ENCODE results near the gene SPATA45.

The SPATA45 gene

DNA sequence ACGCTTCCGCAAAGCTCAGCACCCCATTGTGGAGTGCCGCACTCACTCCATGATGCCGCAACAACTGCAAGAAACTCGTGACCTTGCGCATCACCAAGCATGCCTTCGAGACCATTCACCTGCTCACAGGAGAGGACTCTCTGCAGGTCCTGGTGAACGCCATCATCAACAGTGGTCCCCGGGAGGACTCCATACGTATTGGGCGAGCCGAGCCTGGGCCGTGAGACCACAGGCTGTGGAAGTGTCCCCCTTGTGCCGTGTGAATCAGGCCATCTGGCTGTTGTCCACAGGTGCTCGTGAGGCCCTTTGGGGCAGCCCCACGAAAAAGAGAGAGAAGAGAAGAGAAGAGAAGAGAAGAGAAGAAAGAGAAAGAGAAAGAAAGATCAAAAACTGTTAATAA is 23.2 kb downstream of the SPATA45 start:
- H3K36me3 ChIP-seq (ENCODE audit: insufficient read depth, low read length): no peaks in the 10 kb centered on the region
- H3K4me3 ChIP-seq (ENCODE audit: low read length): no peak overlapping the region
- peaks cover 3% of the 10 kb centered on the region for H3K9me3 ChIP-seq (ENCODE audit: low read length)
- H2AFZ ChIP-seq (ENCODE audit: low read depth, low read length): no peak overlapping the region
- no peaks in the 10 kb centered on the region for H3K4me1 ChIP-seq (ENCODE audit: insufficient read depth, low read length)
- no peaks in the 10 kb centered on the region for H3K27me3 ChIP-seq (ENCODE audit: insufficient read depth, low read length)

DNA sequence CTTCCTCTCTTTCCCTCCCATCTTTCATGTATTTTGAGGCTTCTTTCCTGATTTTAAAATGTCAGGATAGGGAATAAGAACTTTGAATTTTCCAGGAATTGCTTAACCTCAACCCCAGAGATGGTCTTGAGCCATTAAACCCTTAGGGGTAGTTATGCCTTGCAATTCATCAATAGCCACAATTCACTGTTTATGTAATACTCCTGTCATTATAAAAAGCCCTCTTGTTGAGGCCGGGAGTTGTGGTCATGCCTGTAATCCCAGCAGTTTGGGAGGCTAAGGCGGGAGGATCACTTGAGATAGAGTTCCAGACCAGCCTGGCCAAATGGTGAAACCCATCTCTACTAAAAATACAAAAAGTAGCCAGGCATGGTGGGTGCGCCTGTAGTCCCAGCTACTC is 24.5 kb downstream of the SPATA45 start:
- H3K4me1 ChIP-seq (ENCODE audit: insufficient read depth, low read length): no peaks in the 10 kb centered on the region
- no peak overlapping the region for H2AFZ ChIP-seq (ENCODE audit: low read depth, low read length)
- H3K9me3 ChIP-seq (ENCODE audit: low read length): peaks cover 3% of the 10 kb centered on the region
- no peaks in the 10 kb centered on the region for H3K36me3 ChIP-seq (ENCODE audit: insufficient read depth, low read length)
- no peaks in the 10 kb centered on the region for H3K27me3 ChIP-seq (ENCODE audit: insufficient read depth, low read length)
- H3K4me3 ChIP-seq (ENCODE audit: low read length): no peak overlapping the region

DNA sequence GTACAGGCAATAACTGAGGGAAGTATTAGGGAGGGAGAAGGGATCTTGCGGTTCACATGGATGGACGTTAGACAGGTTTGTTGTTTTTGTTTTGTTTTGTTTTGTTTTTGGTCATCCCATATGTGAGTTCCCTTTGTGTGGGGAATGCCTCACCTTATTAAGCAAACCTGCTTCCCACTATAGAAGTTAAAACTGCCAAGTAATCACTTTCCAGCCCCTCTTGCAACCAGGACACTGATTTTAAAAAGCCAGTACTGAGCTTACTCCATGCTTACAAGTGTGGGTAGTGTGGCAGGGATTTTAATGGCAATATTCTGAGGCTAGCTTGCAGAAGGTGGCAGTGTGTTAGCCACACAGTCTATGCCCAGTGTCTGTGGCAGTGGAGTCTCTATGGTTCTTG is 26.5 kb downstream of the SPATA45 start:
- Histone ChIP-seq H3K4me3 (ENCODE audit: low read length) (no peak overlapping the region), H3K4me1 (ENCODE audit: insufficient read depth, low read length) (peaks cover 6% of the 10 kb centered on the region), H3K27me3 (ENCODE audit: insufficient read depth, low read length) (no peaks in the 10 kb centered on the region), H3K9me3 (ENCODE audit: low read length) (peaks cover under 1% of the 10 kb centered on the region), H3K36me3 (ENCODE audit: insufficient read depth, low read length) (no peaks in the 10 kb centered on the region), H2AFZ (ENCODE audit: low read depth, low read length) (no peak overlapping the region)

DNA sequence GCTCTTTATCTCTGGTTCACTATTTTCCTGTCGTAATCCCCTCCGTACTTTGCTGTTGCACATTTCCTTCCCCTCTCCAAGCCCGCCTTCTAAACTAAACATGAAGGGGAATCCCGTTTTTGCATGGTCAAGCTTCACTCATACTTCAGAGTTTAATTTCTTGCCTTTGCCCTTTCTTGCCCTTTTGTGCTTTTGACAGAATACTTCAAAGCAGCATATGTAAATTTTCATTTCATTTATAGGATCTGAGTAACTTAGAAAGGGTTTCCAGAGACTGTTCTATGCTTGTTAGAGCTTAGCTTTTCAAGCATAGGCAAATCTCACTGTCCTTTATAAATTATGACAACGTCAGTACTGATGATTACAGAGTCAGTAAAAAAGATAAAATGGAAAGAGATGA is 27.7 kb downstream of the SPATA45 start:
- no peaks in the 10 kb centered on the region for H3K27me3 ChIP-seq (ENCODE audit: insufficient read depth, low read length)
- H3K4me1 ChIP-seq (ENCODE audit: insufficient read depth, low read length): peaks cover 6% of the 10 kb centered on the region
- no peak overlapping the region for H3K4me3 ChIP-seq (ENCODE audit: low read length)
- H2AFZ ChIP-seq (ENCODE audit: low read depth, low read length): no peak overlapping the region
- no peaks in the 10 kb centered on the region for H3K36me3 ChIP-seq (ENCODE audit: insufficient read depth, low read length)
- no peaks in the 10 kb centered on the region for H3K9me3 ChIP-seq (ENCODE audit: low read length)

DNA sequence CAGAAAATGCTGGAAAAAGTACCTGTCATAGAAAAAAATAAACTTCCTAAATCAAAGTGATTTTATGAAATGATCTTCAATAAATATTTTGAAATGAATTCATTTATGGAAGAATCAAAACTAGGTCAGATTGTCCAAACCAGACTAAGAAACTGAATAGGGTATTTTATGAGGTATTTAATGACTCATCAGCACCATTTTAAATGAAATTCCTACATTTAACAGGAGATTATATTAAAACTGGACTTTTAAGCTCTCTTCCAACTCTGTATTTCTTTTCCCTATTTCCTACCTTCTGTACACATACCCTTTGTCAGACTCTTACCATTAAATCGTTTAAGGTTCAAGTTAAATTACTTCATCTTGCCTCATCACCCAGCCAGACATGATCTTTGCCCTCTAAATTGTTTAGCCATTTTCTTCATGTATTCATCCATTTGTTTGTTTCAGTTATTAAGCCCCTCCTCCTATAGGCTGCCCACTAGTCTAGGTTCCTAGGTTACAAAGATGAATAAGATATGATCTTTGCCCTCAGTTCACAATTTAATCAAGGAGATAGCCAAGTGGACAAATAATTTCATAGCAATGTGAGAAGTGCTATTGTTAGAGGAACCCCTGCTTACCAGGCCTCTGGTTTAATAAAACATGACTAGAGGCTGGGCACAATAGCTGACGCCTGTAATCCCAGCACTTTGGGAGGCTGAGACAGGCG is 30.7 kb downstream of the SPATA45 start:
- H2AFZ ChIP-seq (ENCODE audit: low read depth, low read length): no peak overlapping the region
- peaks cover 6% of the 10 kb centered on the region for H3K4me1 ChIP-seq (ENCODE audit: insufficient read depth, low read length)
- no peaks in the 10 kb centered on the region for H3K9me3 ChIP-seq (ENCODE audit: low read length)
- no peaks in the 10 kb centered on the region for H3K27me3 ChIP-seq (ENCODE audit: insufficient read depth, low read length)
- peaks cover 2% of the 10 kb centered on the region for H3K36me3 ChIP-seq (ENCODE audit: insufficient read depth, low read length)
- H3K4me3 ChIP-seq (ENCODE audit: low read length): no peak overlapping the region

DNA sequence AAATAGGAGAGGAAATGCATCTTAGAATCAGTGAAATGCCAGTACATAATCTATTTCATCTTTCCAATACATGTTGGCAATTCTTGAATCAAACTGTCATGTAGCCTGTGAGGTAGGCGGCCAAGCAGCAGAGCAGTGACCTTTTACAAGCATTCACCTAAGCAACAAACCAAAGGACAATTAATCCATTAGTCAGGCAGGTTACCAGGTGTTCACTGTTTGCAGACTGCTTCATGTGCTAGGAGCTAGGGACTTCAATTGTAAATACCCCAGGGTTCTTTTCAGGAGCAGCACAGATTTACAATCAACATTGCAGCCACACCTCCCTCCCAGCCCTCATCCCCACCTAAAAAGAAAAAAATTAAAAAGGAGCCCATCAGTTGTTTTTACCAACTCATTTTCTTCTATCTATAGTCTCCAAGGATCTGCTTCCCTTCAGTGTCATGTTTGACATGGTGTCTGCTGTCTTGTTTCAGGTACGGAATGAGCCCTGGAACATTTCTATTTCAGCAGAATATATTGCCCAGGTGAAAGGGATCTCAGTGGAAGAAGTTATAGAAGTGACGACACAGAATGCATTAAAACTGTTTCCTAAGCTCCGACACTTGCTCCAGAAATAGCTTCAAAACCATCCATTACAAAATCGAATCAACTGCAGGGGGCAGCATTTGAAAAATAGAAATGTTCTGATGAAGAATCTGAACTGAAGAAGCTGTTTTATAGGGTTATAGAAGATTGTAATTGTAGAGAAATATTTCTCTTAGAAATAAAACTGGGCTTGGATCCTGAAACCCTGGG is 32.7 kb downstream of the SPATA45 start:
- Histone ChIP-seq H3K4me3 (ENCODE audit: low read length) (no peak overlapping the region), H3K4me1 (ENCODE audit: insufficient read depth, low read length) (peaks cover 6% of the 10 kb centered on the region), H2AFZ (ENCODE audit: low read depth, low read length) (no peak overlapping the region), H3K9me3 (ENCODE audit: low read length) (no peaks in the 10 kb centered on the region), H3K27me3 (ENCODE audit: insufficient read depth, low read length) (no peaks in the 10 kb centered on the region), H3K36me3 (ENCODE audit: insufficient read depth, low read length) (peaks cover 5% of the 10 kb centered on the region)

DNA sequence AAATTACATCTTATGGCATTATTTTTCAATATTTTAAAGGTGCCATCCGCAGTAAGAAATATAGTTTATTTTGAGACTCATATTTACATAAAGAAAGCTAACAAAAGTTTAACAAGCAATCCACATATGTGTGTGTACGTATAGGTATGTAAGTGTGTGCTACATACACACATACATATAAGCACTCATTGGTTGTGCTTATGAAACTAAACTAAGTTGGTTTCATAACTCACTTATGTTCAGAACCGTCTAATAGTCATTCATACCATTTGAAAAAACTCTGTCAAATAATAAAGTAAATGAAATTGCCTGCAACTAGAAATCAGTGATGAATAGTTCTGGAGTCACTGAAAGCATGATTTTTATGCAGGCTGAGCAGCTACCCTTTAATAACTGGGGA is 41.7 kb downstream of the SPATA45 start:
- Histone ChIP-seq H3K9me3 (ENCODE audit: low read length) (no peaks in the 10 kb centered on the region), H2AFZ (ENCODE audit: low read depth, low read length) (no peak overlapping the region), H3K36me3 (ENCODE audit: insufficient read depth, low read length) (peaks cover 42% of the 10 kb centered on the region), H3K27me3 (ENCODE audit: insufficient read depth, low read length) (no peaks in the 10 kb centered on the region), H3K4me1 (ENCODE audit: insufficient read depth, low read length) (no peaks in the 10 kb centered on the region), H3K4me3 (ENCODE audit: low read length) (no peak overlapping the region)

DNA sequence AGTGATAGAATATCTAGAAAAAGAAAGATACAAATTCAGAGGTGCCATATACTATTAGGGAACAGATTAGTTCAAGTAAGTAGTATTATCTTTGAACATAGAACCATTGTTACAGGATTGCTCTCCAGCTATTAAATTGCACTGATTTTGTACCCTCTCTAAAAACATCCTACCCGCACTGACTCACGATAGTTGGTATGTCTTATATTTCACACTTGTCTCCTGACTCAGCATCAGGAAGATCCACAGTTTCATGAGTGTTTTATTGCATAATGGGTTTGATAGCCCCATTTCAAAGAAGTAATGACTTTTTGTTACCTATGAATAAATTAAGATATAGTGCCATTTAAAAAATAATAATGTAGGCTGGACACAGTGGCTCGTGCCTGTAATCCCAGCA is 49.8 kb downstream of the SPATA45 start:
- peaks cover 34% of the 10 kb centered on the region for H3K36me3 ChIP-seq (ENCODE audit: insufficient read depth, low read length)
- peaks cover 3% of the 10 kb centered on the region for H3K4me1 ChIP-seq (ENCODE audit: insufficient read depth, low read length)
- H3K9me3 ChIP-seq (ENCODE audit: low read length): no peaks in the 10 kb centered on the region
- no peak overlapping the region for H2AFZ ChIP-seq (ENCODE audit: low read depth, low read length)
- H3K27me3 ChIP-seq (ENCODE audit: insufficient read depth, low read length): no peaks in the 10 kb centered on the region
- H3K4me3 ChIP-seq (ENCODE audit: low read length): no peak overlapping the region

DNA sequence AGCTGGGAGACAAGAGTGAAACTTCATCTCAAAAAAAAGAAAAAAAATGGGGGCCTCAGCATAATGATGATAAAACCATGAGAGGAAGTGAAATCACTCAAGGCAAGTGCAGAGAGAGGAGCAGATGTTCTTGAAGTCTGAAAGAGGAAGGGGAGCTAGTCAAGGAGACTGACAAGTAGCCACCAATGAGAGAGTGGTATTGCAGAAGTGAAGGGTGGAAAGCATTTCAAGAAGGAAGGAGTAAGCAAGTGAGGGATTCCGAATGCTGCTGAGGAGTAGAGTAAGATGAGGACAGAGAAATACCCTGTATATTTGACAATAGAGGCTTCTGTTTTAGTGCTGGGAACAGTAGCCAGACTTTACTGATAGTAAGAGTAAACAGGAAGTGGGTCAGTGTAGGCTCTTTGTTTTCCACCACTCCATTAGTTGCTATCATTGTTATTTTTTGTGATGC is 52.9 kb downstream of the SPATA45 start:
- H3K9me3 ChIP-seq (ENCODE audit: low read length): no peaks in the 10 kb centered on the region
- peaks cover 23% of the 10 kb centered on the region for H3K36me3 ChIP-seq (ENCODE audit: insufficient read depth, low read length)
- H3K27me3 ChIP-seq (ENCODE audit: insufficient read depth, low read length): no peaks in the 10 kb centered on the region
- H2AFZ ChIP-seq (ENCODE audit: low read depth, low read length): no peak overlapping the region
- H3K4me1 ChIP-seq (ENCODE audit: insufficient read depth, low read length): peaks cover 14% of the 10 kb centered on the region
- H3K4me3 ChIP-seq (ENCODE audit: low read length): no peak overlapping the region

DNA sequence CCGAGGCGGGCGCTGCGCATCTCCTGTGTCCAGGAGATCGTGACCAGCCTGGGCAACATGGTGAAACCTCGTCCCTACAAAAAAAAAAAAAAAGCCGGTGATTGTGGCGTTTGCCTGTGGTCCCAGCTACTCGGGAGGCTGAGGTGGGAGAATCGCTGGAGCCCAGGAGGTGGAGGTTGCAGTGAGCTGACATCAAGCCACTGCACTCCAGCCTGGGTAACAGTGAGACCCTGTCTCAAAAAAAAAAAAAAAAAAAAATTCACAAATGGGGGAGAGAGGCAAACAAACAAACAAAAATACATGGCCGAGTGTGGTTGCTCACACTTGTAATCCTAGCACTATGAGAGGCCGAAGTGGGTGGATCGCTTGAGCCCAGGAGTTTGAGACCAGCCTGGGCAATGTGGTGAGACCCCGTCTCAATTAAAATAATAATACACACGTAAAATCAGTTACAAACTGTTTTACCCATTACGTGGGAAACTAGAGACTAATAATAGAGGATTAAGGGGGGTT is 55.0 kb downstream of the SPATA45 start:
- H3K9me3 ChIP-seq (ENCODE audit: low read length): no peaks in the 10 kb centered on the region
- H3K36me3 ChIP-seq (ENCODE audit: insufficient read depth, low read length): peaks cover 15% of the 10 kb centered on the region
- peak overlapping the region; percentile 90 for H2AFZ ChIP-seq (ENCODE audit: low read depth, low read length)
- peaks cover 14% of the 10 kb centered on the region for H3K4me1 ChIP-seq (ENCODE audit: insufficient read depth, low read length)
- H3K27me3 ChIP-seq (ENCODE audit: insufficient read depth, low read length): no peaks in the 10 kb centered on the region
- H3K4me3 ChIP-seq (ENCODE audit: low read length): peak overlapping the region; percentile 98

DNA sequence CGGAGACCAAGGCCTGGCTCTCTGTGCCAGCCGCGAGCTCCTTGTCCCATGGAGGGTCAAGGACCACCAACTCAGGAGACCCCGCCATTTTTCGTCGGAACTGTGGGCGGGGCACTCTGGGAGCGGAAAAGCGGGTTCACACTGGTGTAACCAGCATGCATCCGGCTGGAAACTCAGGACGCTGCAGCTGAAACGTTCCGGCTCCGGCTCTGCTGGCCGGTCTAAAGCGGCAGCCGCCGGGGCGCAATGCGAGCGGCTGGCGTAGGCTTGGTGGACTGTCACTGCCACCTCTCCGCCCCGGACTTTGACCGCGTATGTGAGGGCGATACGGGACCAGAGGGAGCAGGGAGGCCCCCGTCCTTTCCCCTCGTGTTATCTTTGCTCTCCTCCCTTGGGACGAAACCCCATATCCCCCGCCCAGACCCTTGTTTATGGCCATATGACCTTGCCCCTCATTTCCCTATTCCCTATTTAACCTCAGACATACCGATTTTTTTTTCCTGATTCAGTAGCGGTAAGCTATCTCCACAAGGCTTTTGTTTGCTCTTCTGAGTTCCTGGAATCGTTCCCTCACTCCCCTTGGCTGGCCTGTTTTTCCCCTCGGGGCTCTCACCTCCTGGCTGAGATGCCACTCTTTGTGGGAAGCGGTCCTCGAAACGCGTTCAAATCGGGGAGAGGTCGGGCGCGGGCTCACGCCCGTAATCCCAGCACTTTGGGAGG is 55.6 kb downstream of the SPATA45 start, which contains the start of the genes NSL1 and TATDN3:
Gene NSL1 (minus strand): TSS at position 102 of the 720 bp plus-strand sequence. CDS start 14 bp downstream, at position 88.
Gene TATDN3 (plus strand): TSS at position 219 of the 720 bp plus-strand sequence. CDS start 28 bp downstream, at position 247.
- H3K36me3 ChIP-seq (ENCODE audit: insufficient read depth, low read length): peaks cover 11% of the 10 kb centered on the region
- no peaks in the 10 kb centered on the region for H3K27me3 ChIP-seq (ENCODE audit: insufficient read depth, low read length)
- no peaks in the 10 kb centered on the region for H3K9me3 ChIP-seq (ENCODE audit: low read length)
- peaks cover 14% of the 10 kb centered on the region for H3K4me1 ChIP-seq (ENCODE audit: insufficient read depth, low read length)
- peak within 1 kb of the TSS; percentile 98 for H3K4me3 ChIP-seq (ENCODE audit: low read length)
- peak within 1 kb of the TSS; percentile 90 for H2AFZ ChIP-seq (ENCODE audit: low read depth, low read length)

DNA sequence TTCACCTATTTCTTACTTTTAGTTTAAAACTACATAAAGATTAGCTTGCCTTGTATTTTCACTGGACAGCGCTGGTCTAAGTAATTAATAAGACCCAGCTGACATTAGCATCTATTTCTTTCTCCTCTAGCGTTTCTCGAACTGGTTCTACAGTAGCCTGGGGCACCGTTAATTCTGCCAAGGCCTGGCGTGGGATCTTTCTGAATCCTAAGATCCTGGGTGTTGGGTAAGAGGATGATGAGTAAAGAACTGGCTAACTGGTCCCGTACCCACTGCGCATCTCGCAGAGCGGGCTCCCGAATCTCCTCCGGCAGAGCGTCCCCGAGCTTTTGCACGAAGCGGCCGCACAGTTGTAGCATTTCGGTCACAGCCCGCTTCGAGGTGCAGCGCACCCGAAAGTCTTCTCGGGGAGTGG is 56.2 kb downstream of the SPATA45 start:
- peaks cover 12% of the 10 kb centered on the region for H3K36me3 ChIP-seq (ENCODE audit: insufficient read depth, low read length)
- no peaks in the 10 kb centered on the region for H3K27me3 ChIP-seq (ENCODE audit: insufficient read depth, low read length)
- H3K4me1 ChIP-seq (ENCODE audit: insufficient read depth, low read length): peaks cover 14% of the 10 kb centered on the region
- peak overlapping the region; percentile 98 for H3K4me3 ChIP-seq (ENCODE audit: low read length)
- no peaks in the 10 kb centered on the region for H3K9me3 ChIP-seq (ENCODE audit: low read length)
- H2AFZ ChIP-seq (ENCODE audit: low read depth, low read length): peak overlapping the region; percentile 90

DNA sequence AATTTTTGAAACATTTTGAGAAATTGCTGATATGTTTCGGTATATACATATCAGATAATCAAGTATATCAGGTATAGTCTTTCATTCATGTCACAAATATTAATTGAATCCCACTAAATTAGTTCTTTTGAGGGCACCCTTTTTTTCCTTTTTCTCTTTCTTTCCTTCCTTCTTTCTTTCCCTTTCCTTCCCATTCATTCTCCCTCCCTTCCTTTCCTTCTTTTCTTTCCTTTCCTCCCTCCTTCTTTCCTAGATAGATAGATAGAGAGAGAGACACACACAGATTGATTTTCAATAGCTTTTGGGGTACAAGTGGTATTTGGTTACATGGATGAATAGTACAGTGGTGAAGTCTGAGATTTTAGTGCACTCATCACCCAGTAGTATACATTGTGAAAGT is 61.6 kb downstream of the SPATA45 start:
- Histone ChIP-seq H3K4me3 (ENCODE audit: low read length) (no peak overlapping the region), H3K9me3 (ENCODE audit: low read length) (no peaks in the 10 kb centered on the region), H3K36me3 (ENCODE audit: insufficient read depth, low read length) (peaks cover 61% of the 10 kb centered on the region), H2AFZ (ENCODE audit: low read depth, low read length) (no peak overlapping the region), H3K4me1 (ENCODE audit: insufficient read depth, low read length) (peaks cover 9% of the 10 kb centered on the region), H3K27me3 (ENCODE audit: insufficient read depth, low read length) (no peaks in the 10 kb centered on the region)

All from neuron (in vitro differentiated cells).